HS-5 (cell line): Measurements from ENCODE around the gene LRIG1.

Source experiments
- DNase-seq: peaks from one replicate; pipeline ENCODE4 v3.0.0-alpha.2; 2012; ENCODE audit warnings: low read depth

Gene LRIG1

DNA sequence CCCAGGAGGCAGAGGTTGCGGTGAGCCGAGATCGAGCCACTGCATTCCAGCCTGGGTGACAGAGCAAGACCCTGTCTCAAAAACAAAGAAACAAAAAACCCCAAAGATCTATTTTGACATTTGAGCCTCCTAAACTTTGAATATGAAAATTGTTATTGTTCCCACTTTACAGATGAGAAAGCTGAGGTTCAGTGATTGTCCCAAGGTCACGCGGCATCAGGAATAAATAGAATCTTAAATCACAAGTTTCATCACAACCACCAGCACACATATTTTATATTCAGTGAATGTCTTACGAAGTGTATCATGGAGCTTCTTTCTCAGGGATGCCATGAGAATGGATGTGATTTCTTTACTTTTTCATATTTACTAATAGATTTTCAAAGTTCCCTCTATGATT, 5.3 kb upstream of the LRIG1 start:
- DNase-seq: no peak

DNA sequence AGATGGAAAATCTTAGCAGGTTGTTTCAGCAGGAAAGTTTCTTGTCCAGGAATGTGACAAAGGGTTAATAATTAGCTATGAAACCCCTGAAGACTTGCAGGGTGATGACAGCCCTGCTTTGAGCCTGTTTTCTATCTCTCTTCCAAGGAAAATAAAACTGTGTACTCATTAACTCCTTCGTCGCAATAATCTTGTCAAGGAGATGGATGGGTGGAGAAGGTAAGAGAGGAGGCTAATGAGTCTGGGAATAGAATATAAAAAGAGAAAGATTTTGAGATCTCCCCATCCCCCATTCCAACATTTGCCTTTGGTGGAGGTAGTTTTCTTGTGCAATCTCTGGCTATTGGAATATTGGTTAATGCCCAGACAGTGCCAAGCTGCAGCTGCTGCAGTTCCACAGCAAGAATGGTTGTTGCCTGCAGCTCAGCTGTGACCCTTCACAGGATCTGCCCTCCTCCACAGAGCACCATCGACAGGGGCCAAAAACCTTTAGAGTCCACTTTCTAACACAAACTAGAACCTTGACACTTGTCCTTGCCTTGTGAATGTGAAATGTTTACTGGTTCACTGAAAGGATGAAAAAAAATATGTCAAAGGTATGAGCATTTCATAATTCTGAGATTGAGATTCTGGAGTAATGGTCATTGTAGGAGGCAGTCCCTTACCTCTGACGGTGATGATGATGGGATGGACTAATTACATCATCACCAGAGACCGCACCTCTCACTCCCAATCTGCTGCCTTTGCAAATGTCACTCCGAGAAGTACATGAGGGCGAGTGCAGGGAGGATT, 4.2 kb upstream of the LRIG1 start:
- DNase-seq: no peak

DNA sequence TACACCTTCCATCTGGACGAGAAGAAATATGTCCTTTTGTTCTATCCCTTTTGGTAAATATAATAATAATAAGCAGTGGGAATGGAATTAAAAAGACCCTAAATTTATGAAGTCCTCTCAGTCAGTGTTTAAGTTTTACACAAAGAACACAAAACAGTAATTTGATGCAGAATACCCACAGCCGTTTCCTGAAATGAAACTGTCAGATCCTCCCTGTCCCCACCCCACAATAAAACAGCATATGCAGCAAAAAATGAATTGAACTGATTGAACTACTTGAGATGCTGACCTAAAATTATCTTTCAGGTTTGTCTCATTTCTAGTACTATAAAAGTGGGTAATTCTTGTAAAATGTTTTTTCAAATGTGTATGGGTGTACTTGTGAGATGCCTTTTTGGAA, 2.2 kb upstream of the LRIG1 start:
- no peak for DNase-seq

DNA sequence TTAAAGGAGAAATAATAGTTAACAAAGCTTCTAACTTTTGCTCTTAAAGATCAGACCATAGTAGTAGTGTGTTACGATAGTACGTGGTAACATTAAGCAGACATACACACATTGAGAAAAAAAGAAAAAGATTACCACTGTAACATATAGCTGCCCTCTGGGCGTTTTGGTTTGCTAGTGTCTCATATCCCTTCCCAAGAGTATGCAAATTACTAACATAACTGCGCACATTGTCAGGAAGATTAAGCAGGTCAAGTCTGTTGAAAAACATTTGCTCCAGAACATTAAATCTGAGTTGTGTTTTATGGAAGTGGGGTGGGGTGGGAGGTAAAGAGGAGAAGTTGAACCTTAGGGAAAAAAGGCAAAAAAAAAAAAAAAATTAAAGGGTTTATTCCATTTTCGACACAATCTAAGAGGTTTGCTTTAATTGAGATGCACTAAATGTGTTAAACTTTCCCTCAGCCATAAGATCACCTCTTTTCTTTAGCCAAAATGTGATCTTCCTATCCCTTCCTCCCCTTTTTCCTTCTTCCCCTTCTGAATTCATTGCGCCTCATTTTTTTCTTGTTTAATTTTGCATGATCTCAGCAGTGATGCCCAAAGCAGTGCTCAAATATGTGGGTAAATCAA, 1.5 kb upstream of the LRIG1 start:
- no peak for DNase-seq

DNA sequence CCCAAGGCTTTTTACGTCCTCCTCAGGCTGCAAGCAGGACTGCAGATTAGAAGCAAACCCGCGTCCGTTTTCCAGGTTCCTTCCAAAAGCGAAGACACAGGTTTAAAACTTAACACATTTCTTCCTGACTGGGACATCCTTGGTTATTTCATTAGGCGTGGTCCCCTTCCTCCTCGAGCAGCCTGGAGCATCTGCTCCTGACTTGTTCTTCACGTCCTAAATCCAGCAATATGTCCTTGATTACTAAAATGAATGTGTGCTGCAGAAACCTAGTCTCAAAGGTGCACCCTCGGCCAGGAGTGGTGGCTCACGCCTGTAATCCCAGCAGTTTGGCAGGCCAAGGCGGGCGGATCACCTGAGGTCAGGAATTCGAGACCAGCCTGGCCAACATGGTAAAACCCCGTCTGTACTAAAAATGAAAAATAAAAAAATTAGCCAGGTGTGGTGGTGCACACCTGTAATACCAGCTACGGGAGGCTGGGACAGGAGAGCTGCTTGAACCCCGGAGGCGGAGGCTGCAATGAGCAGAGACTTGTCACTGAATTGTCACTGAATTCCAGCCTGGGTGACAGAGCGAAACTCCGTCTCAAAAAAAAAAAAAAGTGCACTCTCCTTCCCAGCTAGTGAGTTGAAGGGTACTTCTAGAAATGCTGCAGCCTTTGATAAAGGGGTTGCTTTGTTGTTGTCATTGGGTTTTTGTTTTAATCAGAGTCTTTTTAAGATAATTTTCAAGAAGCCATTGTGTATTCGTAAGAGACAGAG, 842 bp upstream of the LRIG1 start:
- no peak for DNase-seq

DNA sequence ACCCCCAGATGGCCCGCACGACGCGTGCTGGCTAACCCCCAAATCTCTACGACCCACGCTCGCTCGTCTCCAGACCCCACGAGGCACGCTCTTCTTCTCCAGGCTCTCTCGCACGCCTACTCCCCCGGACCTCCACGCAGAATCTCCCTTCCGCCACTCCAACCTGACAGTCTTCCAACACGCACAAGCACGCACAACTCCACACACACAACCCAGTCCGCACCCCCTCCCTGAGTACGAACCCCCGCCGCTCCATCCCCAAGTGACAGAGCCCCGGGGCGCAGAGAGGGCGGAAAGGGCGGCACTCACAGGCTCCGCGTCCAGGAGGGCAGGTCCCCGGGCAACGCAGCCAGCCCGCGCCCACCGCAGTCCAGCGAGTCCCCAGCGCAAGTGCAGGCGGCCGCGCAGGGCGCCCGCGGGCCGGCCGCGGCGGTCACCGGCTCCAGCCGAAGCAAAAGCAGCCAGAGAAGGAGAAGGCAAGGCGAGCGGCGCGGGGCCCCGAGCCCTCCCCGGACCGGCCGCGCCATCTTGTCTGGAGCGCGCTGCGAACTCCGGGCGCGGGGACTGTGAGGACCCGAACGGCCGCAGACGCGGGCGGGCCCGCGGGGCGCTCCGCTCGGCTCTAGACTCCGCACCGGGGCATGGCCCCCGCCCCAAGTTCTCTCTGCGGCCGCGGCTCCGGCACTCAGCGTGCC, 794 bp downstream of the LRIG1 start:
- DNase-seq: no peak

DNA sequence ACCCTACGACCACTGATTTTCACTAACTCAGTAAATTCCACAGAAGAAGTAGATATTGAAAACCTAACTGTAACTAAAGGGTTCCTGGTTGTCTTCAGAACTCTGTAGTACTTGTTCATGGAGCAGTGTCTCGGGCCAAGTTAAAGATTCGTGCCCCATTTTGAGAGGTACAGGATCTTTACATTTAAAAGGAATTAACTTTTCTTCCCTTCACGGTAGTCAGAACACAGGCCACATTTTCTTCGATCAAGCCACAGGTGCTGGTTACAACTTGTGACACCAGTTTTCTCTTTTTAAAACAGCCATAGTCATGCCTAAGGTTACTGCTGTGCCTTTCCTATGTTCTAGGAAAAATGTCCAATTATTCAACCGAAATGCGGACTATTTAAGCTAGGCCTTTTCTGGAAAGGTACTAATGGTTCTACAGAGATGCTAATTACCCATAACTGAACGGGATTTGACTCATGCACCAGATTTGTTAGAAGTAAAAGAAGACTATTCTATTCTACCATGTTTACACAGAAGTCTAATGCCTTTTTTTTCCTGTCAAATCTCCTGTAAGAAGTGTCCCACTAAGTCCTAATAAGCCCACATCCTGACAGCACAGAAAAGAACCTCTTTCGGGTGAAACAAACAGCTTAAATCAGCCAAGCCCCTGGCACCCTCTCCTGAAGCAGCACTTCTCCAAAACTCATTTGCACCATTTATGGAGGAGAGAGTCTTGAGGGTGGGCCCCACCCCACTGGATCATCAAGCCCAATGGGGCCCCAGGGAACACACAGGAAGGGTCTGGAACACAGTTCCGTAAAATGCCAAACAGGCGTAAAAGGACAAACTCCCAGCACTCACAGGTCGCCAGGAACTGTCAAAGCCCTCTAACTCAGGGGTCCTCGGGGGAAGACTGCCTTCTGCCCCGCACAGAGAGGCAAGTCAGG, 1.9 kb downstream of the LRIG1 start:
- DNase-seq: no peak

DNA sequence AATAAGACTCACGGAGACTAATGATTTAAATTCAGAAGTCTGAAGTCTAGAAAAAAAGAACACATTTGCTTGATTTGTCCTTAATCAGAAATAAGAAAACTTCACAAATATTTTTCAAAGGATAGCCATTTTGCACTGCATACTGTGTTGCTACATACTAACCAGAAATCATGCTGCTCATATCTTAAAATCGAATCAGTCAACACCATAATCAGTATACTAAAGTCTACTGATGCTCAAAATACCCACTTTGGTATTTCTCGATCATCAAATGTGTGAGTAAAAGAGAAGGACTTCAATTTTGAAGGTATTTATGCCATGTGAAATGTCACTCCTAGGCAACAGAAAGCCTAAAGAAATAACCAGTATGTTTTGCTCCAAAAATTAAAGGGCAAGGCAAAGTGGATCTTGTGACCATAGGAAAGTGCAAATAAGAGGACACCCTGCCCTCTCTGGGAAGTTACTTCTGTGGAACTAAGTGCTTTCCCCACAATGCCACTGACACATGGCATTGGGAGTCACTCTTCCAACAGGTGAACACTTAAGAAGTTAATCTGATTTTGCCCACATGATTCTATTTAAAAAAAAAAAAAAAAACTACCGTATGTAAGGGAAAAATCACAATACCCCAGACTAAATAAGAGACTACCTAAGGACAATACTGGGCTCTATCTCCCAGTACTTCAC, 2.7 kb downstream of the LRIG1 start:
- no peak for DNase-seq

DNA sequence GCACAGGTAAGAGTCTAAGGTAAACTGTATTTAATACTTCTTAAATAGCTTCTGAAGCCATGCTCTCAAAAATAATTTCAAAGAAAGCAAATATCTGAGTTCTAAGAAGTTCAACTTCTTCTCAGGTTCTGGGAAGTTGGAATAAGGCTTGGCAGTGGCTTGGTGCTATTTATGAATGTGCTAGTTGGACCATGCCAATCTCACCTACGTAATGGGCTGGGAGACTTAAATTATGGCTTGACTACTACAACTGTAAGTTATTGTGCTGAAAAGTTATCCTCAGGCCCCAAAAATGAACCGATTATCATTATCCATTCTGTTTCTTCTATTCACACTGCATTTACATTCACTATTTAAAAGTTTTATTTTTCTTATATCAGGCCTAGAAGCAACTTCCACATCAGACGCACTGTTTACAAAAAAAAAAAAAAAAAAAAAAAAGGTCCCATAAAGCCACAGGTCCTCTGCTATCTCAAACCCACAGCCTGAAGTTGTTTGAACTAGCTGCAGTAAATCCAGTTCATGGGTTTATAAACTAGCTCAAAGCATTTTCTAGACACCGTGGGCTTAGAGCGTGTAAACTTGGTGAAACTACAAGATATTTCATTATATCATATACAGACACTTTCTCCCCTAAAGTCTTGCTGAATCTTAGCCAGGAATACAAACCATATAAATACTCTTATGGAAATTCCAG, 3.4 kb downstream of the LRIG1 start:
- DNase-seq: no peak

DNA sequence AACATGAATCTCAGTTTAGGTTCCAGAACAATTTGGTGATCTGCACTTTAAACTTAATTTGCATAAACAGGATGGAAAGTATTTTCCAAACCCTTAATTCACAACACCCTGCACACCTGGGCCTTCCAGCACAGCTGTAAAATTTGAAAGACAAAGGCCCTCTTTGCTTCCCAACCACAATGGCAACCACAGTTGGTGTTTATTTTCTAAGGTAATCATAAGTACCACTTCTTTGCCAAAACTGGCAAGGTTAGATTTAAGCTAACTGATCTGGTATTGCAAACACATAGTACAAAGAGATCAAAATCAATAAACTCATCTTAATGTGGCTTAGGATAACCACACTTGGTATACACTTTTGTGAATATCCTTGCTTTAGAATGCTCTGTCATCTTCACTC, 4.1 kb downstream of the LRIG1 start:
- DNase-seq: no peak

DNA sequence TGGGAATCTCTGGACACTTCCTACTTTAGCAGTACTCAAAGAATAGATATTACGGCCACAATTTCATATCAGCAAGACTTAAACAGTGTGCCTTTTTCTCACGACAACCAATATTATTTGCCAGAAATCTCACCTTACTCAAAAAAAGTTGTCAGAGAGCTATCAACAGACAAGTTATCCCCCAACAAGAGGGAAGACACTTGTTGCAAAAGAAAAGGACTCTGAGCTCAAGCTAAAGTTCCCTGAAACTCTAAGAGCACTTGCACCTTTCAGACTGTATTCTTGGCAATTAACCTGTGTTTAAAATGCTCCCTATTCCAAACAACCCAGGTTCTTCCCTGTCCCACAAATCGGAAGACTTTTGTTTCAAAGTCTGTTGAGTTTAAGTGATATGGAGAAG, 4.5 kb downstream of the LRIG1 start:
- no peak for DNase-seq

DNA sequence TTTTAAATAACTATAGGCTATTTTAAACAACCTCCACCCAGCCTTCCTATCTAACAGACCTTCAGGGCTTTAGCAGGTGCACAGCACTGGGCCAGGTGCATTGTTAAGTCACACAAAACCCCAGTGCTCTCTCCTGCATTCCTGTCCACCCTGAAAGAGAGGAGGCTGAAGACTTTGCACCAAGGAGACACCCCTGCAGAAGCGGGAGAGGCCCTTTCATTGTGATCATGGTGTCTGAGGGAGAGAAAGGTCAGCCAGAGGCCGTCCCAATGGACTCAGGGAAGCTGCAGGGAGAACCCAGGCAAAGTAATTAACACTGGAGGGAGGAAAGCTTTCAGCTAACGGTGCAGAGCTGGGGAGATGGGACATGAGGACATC, 5.2 kb downstream of the LRIG1 start:
- DNase-seq: no peak

DNA sequence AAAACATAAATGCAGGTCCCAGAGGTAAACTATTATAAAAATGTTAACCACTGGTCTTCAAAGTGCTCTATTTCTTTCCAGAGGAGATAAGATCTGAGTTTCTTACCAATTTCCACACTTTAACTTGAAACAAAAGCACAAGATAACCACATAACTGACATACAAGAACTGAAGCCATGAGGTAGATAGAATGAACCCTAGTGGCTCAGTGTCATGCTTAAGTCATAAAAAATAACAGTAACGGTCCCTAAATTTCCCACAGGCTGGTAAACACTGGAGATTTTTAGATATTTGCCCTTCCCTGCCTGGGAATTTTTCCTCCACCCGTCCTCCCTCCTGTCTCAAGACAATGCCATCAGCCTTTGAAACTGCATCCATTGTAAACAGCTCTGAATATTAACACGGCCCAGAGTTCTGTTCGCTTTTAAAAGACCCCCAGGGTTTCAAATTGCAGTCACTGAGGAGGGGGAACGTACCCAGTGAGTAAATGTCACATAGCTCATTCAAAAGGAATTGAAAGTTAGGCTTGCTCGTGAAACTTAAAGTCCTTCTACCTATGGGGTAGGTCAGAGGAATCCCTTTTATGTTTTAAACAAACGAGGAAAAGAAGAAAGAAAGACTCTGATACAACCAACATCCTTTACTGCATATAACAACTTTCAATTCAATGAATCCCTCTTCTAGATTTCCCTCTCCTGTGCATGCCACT, 5.7 kb downstream of the LRIG1 start:
- no peak for DNase-seq

DNA sequence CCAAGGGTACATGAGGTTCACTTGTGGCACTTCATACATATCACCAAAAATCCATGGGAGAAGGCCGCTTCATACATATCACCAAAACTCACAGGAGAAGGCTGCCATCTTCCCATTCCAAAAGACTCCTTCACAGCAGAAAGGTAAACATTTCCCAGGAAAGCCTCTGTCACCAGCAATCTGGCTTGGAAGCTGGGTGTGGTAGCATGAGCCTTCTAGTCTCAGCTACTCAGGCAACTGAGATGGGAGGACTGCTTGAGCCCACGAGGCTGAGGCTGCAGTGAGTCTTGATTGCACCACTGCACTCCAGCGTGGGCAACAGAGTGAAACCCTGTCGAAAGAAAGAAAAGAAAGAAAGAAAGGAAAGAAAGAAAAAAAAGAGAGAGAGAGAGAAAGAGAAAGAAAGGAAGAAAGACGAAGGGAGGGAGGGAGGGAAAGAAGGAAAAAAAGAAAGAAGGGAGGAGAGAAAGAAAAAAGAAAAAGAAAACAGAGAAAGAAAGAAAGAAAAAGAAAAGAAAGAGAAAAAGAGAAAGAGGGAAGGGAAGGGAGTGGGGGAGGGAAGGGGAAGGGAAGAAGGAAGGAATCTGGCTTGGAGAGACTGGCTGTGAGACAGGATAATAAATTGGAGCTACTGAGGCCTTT, 7.2 kb downstream of the LRIG1 start:
- no peak for DNase-seq

DNA sequence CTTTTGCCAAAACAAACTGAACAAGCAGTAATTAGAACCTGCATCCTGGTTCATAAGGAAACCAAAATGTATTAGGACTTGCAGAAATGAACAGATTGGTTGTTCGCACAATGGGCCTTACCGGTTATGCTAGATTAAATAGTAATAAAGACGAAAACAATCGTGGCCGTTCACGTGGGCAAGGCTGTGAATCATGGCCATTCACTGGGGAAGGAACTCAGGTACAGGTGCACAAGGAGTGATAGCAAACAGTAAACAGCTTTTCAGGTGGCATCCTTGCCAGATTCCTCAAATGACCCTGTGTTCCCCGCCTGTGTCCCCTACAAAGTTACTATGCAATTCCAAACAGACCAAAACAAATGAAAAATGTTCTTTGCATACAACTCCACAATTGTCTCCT, 8.2 kb downstream of the LRIG1 start:
- no peak for DNase-seq

DNA sequence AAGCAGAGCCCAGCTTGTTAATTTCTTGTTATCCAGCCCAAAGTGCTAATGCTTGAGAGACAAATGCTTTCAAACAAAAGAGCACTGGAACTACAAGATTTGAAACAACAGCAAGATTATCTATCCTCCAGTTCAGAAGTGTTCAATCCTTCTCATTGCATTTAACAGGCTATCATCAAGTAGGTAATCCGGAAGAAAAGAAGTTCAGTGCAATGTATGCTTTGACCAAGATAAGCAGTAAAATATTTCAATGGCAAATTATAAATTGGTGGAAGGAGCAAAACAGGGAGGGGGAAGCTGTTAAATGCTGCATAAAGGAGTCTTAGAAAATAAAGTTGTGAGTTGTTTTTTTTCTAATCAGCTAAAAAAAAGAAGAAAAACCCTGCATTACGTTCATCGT, 8.8 kb downstream of the LRIG1 start:
- no peak for DNase-seq

DNA sequence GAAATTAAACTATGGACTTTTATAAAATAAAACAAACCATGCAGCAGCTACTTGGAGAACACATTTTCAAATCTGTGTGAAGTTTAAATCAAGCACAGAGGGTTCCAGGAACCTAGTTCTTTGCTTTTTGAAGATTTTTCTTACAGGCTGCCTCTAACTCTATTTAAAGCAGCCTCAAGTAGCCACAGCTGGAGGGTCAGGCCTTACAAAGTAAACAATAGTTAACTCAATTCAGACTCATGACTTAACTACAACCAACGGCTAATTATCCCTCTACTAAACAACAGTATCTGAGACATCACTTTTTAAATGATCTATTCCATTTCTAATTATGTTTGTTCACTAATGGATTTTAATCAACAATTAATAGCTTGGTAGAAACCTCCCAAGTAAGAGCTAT, 9.8 kb downstream of the LRIG1 start:
- no peak for DNase-seq

DNA sequence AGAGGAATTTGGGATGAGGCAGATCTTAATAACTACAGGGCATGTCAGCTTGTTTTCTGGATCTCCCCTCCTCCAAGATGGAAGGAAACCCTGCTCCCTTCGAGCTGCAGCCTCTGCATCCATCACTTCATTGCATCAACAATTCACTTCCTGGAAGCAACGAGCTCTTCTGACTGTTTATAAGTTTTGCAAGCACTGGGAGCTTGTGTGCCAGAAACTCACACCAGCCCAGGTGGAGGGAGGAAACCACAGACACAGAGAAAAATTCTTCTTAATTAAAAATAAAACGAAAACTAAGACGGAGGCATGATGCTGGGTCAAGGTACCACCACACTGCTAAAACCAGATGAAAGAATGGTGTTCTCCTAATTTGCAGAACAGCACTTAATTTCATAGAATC, 10.6 kb downstream of the LRIG1 start:
- no peak for DNase-seq

DNA sequence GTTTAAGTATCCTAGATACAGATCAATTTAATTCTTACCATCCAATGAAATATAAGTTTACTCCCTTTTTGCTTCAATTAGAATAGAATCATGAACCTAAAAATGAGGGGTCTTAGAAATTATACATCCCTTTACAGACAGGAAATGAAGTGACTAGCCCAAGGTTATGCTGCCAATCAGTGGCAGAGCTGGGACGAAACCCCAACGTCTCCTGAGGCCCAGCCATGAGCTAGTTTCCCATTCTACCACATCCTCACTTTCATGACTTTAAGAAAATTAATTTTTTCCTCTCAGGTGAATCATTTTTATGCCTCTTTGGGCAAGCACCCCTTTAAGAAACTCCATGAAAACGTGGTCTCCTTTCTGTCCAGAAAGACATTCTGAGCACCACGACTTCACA, 11.2 kb downstream of the LRIG1 start:
- DNase-seq: no peak
